NCI-H524 (cell line): ENCODE results near the gene FBLN1.
A peak's percentile ranks its signal among the peaks of the same experiment; 100 is the strongest.

Source experiments
- DNase-seq, 2 experiments: peaks; one replicate each; lab custom pipeline; 2025; lab: John Stamatoyannopoulos, UW

Gene FBLN1

GRCh38 chr22:45571089-45571488 lies 68.4 kb downstream of the FBLN1 start:
- no peak for DNase-seq

DNA sequence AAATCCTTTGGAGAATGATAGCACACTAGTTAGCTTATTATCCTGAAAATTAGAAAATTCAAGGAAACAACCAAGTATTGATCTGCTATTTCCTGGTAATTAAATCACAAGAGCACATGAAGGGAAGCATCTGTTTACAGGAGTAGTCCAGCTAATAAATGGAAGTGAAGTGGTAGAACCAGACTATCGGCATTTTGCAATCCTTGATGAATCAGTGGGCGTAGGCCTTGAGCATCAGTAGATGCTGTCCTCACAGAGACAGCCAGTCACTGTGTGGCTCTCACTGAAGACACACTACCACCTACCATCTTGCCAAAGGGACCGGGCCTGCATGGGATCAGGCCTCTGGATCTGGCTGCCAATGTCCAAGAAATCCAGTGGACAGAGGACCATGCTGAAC lies 69.8 kb downstream of the FBLN1 start:
- DNase-seq: no peak

- DNase-seq: peak; percentile 51 to 72
Measured at GRCh38 chr22:45574069-45574703, 71.5 kb downstream of the FBLN1 start.

DNA sequence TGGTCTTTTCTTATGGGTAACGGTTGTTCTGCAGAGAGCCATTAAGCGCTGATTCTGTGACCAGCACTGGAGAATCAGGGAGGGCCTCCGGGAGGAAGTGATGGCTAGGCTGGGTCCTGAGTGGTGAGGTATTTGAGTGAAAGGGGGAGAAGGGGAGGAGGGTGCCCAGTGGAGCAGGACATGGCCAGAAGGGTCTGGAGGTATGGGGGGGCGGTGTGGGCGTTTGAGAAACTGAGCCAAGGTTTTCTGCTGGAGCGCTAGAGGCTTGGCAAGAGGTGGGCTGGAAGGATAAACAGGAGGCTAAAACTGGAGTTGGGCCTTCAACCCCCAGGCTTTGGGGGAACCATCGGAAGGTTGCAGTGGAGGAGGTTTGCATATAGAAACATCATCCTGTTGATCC lies 72.5 kb downstream of the FBLN1 start:
- DNase-seq: no peak

DNA sequence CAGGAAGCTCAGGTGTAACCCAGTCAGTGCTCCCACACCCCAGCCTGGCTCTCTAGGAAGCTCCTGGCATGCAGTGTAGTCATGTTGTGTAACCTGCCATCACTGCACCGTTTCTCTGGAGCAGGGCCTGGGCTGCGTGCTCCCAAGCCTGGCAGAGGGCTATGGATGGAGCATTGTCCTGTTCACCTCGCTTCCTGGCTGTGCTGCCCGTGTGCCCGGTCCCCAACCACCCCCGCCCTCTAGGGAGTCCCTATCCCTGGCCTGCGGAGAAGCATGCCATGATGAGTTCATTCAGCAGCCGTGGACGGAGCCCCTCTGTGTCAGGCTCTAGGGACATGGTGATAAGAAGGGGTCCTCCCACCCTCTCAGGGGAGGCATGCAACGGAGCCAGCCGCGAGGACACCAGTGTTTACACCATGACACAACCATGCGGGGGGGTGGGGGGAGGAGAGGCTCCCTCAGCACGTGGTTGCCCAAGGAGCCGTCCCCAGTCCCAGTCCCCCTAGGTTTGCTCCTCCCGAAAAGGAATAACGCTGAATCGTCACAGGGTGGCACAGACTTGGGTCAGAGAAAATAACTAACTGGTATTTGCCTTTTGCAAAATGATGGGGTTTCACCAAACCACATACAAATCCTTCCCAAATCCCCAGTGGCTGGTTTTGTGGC lies 73.1 kb downstream of the FBLN1 start:
- DNase-seq: no peak

- DNase-seq: no peak
Measured at GRCh38 chr22:45576273-45576625, 73.6 kb downstream of the FBLN1 start.

GRCh38 chr22:45576730-45577464 lies 74.2 kb downstream of the FBLN1 start:
- DNase-seq: no peak

DNA sequence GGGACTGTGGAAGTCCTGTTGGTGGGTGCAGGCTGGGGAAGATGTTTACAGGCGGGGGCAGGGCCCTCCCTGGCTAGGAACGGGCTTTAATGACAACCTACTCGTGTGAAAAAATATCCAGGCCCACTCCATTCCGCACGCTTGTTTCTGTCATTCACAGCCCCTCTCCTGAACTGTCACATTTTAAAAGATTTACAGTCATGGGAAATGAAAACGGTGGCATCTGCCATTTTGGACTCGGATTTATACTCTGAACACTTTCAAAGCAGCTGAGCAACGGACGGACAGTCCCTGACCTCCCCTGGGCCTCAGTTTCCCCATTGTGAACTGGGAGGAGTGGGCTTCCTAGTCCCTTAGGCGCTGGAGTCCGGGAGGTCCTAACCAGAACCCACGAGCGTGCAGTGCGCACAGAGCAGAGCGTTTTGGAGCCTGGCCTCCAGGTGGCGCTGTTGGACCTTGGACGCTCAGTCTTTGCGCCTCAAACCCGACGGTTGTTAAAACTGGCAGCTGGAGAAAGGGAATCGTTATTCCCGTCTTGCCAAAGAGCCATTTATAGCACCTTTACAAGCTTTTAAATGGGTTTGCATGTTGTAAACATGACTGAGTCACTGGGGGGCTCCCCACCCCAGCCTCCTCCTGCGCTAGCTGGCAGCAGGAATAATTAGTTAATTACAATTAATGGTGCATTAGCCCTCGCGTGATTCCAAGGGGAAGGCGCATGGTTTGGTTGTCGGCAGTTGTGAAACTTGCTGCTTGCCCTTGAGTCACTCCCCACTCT lies 75.3 kb downstream of the FBLN1 start:
- peak; percentile 57 to 85 for DNase-seq

- DNase-seq: no peak
Measured at GRCh38 chr22:45578524-45579147, 76.0 kb downstream of the FBLN1 start.

GRCh38 chr22:45579306-45579705 lies 76.6 kb downstream of the FBLN1 start:
- no peak for DNase-seq

DNA sequence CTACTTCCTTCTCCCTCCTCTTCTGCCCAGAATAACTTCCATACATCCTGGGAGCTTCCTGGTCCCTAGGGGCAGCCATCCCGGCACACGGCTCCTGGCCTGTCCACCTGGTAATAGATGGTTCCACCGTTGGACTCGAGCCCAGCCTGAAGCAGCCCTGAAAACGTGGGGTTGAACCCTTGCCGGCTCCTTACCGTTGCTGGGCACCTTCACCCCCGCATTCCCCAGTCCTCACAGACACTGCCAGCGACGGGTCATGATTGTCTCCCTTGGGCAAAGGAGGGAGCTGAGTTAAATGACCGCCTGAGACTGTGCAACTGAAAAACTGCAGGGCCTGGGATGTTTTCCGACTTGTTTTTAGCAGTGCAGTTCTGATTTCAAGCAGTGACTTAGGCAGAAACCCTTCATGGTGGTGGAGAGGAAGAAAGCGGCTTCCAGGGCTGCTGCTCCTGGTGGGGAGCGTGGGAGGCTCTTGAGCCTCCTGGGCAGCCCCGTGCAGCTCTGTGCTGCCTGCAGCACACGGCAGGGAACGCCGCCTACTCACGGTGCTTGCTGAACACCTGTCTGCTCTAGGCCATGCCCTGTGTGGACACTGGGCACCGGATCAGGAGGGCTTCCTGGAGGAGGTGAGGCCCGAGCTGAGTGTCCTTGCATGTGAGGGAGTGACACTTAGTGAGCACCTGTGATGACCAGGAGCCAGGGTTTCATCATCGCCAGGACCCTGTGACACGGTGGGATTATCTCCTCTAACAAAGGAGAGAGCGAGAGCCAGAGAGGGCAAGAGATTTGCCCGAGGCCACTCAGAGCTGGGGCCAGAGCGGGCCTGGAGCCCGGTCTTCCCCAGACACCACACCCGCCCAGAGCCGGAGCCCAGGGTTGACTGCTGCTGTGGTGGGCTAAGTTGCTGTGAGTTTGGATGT lies 77.4 kb downstream of the FBLN1 start:
- no peak for DNase-seq

GRCh38 chr22:45580726-45581381 lies 78.2 kb downstream of the FBLN1 start:
- DNase-seq: no peak

DNA sequence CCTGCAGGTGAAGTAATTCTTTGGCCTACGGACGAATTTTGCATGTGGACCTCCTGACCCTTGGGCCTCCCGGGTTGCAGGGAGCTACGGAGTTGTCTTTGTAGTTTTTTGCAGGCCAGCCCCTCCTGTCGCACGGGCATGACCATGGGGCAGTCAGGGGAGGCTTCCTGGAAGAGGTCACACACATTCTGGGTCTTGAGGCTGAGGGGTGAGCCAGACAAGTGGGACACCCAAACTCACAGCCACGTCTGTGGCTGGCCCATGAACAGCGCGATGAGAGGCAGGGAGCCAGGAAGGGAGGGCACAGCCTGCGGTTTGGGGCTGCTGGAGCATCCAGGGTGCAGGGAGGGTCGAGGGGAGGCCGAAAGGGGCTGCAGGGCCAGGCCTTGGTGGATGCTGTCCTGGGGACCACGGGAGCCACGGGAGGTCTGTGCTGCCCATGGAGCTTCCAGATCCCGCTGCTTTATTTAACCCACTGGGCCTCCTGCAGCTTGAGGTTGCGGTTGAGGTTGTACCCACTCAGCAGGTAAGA lies 78.9 kb downstream of the FBLN1 start:
- no peak for DNase-seq

- DNase-seq: no peak
Measured at GRCh38 chr22:45582236-45582954, 79.7 kb downstream of the FBLN1 start.

DNA sequence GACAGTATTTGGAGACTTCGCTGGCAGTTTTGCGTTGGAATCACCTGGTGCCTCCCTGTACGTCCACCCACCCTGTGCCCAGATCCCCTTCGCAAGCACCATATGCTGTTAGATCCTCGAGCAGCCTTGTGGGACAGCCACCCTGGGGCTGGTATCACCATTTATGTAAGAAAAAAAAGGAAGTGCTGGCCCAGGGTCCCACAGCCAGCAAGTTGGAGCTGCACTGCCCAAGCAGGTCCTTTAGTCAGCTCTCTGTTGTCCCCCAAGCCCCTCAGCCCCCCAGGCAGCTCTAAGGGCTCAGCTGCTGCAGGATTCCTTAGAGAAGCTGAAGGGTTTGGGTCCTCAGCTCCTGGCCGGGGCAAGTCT lies 80.3 kb downstream of the FBLN1 start:
- no peak for DNase-seq

DNA sequence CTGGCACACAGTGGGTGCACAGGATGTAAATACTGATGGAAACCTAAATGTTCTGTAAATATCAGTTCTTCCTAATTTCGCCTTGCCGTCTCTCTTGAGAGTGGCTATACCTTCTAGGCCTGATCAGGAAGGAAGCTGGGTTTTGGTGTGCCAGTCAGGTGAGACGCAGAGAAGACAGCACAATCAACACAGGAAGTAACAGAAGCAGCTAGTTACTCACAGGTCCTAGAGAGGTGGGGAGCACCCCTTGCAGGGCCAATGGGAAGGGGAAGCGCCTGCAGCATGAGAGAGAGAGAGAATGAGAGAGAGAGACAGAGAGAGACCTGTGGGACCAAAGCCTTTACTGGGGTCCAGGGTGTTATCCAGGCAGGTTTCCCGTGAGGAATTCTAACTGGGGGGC lies 80.8 kb downstream of the FBLN1 start:
- no peak for DNase-seq

DNA sequence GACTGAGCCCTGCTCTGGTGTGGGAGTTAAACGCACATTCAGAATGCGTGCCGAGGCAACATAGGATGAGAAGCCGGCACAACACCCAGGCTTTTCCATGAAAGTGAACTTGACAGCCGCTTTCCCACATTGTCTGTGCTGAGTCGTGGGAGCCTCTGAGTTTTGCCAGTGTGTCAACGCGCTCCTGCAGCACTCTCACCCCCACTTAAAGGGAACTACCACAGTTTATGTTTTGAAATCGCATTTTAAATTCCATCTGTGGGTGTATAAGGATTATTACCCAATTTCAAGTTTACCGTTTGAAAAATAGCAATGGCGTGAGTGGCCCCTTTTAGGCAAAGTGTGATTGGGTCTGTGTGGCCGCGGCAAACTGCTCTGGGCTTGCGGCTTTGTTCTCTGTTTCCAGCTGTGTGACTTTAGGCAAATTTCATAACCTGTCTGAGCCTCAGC lies 81.5 kb downstream of the FBLN1 start:
- no peak for DNase-seq

- no peak for DNase-seq
Measured at GRCh38 chr22:45584621-45585436, 82.1 kb downstream of the FBLN1 start.

DNA sequence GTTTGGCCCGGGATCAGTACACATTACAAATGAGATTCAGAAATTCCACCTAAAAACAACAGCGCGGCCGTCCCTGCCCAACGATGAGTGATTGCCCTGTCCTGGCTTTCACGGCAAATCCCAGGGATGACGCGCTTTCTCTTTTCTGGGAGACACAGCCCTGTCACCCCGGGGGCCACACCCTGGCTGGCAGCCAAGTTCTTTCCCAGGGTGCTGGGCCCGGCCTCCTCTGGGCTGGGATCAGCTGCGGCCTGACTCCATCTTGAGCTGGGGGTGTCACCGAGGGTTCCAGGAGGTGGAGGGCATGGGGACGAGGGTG lies 82.7 kb downstream of the FBLN1 start:
- DNase-seq: no peak
